NCI-H446 (cell line): ENCODE measurements around the gene NLRP5.
A peak's percentile ranks its signal among the peaks of the same experiment; 100 is the strongest.
"Not testable (repeated sequence)": the region's sequence is repeated elsewhere in the genome, so short reads cannot be mapped to it uniquely, and the experiment has no call there.

Experiments
- DNase-seq, 2 experiments: peaks; one replicate each; lab custom pipeline; 2025; lab: John Stamatoyannopoulos, UW

NLRP5 gene

GRCh38 chr19:56076498-56076897 is 89.9 kb downstream of the NLRP5 start:
- peak in 1 of 2 experiments; percentile 46 for DNase-seq

GRCh38 chr19:56079609-56080008 is 93.0 kb downstream of the NLRP5 start:
- no peak for DNase-seq

GRCh38 chr19:56080669-56081401 is 94.3 kb downstream of the NLRP5 start:
- DNase-seq = peak in 1 of 2 experiments; percentile 38

DNA sequence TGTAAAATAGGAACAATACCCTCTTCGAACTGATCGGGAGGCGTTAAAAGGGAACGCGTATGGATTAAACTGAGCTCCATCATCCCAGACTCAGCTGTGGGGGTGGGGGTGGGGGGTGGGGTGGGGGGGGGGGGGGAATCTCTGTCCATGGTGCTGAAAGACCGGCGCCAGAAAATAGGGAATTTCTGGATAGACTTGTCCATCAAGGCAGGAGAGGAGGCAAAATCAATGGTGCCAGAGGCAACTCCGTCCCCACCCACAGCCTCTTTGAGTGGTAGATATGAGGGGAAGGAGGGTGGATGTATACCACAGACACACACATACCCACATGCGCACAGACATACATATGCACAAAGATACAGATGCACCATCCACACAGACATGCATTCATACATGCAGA is 97.1 kb downstream of the NLRP5 start:
- DNase-seq = no peak

GRCh38 chr19:56084835-56085536 is 98.4 kb downstream of the NLRP5 start:
- DNase-seq = no peak

DNA sequence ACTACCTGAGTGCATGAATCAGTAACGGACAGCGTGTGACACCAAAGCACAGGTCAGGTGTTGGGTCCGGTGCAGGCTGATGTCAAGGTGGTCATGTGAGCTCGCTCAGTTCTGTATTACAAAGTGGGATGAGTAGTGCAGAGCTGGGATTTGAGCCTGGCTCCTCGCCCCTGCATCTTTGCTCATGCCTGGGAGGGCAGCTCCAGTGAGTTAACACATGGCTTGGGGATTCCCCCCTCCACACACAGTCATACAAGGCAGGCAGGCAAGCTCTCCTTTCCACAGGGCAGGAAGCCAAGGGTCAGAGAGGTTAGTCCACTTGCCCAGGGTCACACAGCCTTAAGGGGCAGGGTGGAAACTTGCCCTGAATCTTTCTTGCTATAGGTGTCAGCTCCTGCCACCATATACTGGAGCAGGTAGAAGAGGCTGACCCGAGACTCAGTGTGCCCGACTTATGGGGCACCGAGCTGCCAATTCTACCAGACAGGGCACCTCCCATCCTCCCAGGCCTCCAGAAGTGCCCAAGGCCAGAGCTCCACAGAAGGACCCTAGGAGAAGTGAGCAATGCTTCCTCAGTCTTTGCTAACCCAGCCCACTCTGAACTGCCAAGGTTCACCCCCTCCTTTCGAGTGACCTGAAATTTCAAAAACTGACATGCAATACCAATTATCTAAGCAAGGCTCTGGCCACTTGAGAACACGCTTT is 99.1 kb downstream of the NLRP5 start:
- DNase-seq = no peak

GRCh38 chr19:56086671-56087430 is 100.3 kb downstream of the NLRP5 start:
- DNase-seq = no peak

GRCh38 chr19:56087647-56088496 is 101.3 kb downstream of the NLRP5 start:
- DNase-seq = no peak

- DNase-seq = no peak
Measured at GRCh38 chr19:56088497-56089215, 102.1 kb downstream of the NLRP5 start.

DNA sequence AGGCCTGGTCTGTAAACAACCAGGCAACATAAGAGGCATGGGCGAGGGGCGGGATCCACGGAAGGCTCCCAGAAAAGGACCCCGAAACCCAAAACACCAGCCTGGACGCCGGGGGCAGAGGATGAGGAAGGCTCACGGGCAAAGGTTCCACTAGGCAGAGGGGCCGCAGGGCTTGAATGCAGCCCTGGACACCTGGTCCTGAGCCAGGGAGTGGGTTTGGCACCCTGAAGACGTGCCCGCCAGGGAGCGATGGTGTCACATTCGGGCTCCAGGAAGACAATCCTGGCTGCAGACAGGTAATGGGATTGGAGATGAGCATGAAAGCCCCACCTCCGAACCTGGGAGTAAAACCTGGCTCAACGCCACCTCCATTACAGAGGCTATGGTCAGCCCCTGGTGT is 102.8 kb downstream of the NLRP5 start:
- DNase-seq = no peak

- DNase-seq = no peak
Measured at GRCh38 chr19:56091066-56091490, 104.5 kb downstream of the NLRP5 start.

- DNase-seq = no peak
Measured at GRCh38 chr19:56091751-56092546, 105.4 kb downstream of the NLRP5 start.

GRCh38 chr19:56092685-56093631 is 106.4 kb downstream of the NLRP5 start:
- DNase-seq = no peak

GRCh38 chr19:56094449-56094848 is 107.9 kb downstream of the NLRP5 start:
- DNase-seq = no peak

DNA sequence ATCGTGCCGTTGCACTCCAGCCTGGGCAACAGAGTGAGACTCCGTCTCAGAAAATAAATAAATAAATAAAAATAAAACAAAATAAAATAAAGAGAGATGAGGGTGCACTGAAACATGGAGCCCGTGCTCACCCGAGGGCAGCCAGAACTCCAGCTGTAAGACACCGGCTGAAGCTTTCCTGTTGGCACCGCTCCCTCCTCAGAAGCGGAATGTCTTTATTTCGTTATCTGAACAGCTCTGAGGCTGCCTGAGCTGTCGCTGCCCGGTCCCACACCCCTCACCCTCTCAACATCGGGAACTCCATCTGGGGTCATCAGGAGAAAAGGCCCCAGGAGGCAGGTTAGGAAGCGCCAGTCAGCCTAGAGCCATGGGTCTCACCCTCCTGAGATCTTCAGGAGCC is 110.1 kb downstream of the NLRP5 start:
- no peak for DNase-seq

GRCh38 chr19:56097306-56097705 is 110.7 kb downstream of the NLRP5 start:
- no peak for DNase-seq

GRCh38 chr19:56097776-56098175 is 111.2 kb downstream of the NLRP5 start:
- DNase-seq = no peak

DNA sequence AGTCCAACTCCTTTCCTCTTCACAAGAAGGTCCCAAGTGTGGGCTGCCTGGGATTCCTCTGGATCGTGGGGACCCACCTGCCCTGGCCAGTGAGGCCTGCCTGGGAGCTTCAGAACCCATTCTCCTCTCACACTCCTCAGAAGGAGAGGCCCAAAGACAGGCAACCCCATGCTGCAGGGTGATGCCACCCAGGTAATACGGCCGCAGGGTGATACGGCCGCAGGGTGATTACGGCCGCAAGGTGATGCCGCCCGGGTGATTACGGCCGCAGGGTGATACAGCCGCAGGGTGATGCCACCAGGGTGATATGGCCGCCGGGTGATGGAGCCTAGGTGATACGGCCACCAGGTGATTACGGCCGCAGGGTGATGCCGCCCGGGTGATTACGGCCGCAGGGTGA is 111.7 kb downstream of the NLRP5 start:
- not testable (repeated sequence) for DNase-seq
